ENCODE results near the gene RFX2. TPM values are rescaled to one million over a fixed set of nuclear protein-coding genes. Genes with fewer than 3 reads are reported as not detected.
"Not testable (repeated sequence)": the region's sequence is repeated elsewhere in the genome, so short reads cannot be mapped to it uniquely, and the experiment has no call there.

RFX2 gene
- polyA plus RNA-seq, 2 donors = 5.3 to 8.8 TPM

GRCh38 chr19:6034512-6034911, 75.8 kb downstream of the RFX2 start:
- Histone ChIP-seq H3K4me1 (ENCODE audit: control insufficient read depth in 2 of 2, insufficient read depth in 2 of 2, low read length in 1 of 2) (no peaks in the 10 kb centered on the region), H3K36me3 (ENCODE audit: control insufficient read depth in 2 of 2, insufficient read depth in 2 of 2, low read length in 1 of 2) (no peaks in the 10 kb centered on the region), H3K9me3 (ENCODE audit: control insufficient read depth in 2 of 2, insufficient read depth in 1 of 2, low read depth in 1 of 2, low read length in 1 of 2) (no peaks in the 10 kb centered on the region), H3K27me3 (ENCODE audit: control insufficient read depth in 1 of 2, insufficient read depth in 2 of 2, low read length in 2 of 2) (no peaks in the 10 kb centered on the region), H3K27ac (ENCODE audit: low read depth in 2 of 2, low read length in 1 of 2) (no peak overlapping the region), H3K4me3 (ENCODE audit: low read depth in 1 of 2, low read length in 2 of 2) (no peak overlapping the region)
- WGBS, 2 donors = 96 to 97% methylated on average over 4 of the region's 4 CpGs

GRCh38 chr19:6033744-6034264, 76.5 kb downstream of the RFX2 start:
- H3K4me1 ChIP-seq (ENCODE audit: control insufficient read depth in 2 of 2, insufficient read depth in 2 of 2, low read length in 1 of 2) = no peaks in the 10 kb centered on the region
- H3K9me3 ChIP-seq (ENCODE audit: control insufficient read depth in 2 of 2, insufficient read depth in 1 of 2, low read depth in 1 of 2, low read length in 1 of 2) = no peaks in the 10 kb centered on the region
- 91 to 98% methylated on average over 4 of the region's 4 CpGs for WGBS, 2 donors
- H3K36me3 ChIP-seq (ENCODE audit: control insufficient read depth in 2 of 2, insufficient read depth in 2 of 2, low read length in 1 of 2) = no peaks in the 10 kb centered on the region
- H3K27ac ChIP-seq (ENCODE audit: low read depth in 2 of 2, low read length in 1 of 2) = no peak overlapping the region
- no peak overlapping the region for H3K4me3 ChIP-seq (ENCODE audit: low read depth in 1 of 2, low read length in 2 of 2)
- no peaks in the 10 kb centered on the region for H3K27me3 ChIP-seq (ENCODE audit: control insufficient read depth in 1 of 2, insufficient read depth in 2 of 2, low read length in 2 of 2)

- no peak overlapping the region for H3K27ac ChIP-seq (ENCODE audit: low read depth in 2 of 2, low read length in 1 of 2)
Observed at GRCh38 chr19:6032827-6033226, 77.5 kb downstream of the RFX2 start.

DNA sequence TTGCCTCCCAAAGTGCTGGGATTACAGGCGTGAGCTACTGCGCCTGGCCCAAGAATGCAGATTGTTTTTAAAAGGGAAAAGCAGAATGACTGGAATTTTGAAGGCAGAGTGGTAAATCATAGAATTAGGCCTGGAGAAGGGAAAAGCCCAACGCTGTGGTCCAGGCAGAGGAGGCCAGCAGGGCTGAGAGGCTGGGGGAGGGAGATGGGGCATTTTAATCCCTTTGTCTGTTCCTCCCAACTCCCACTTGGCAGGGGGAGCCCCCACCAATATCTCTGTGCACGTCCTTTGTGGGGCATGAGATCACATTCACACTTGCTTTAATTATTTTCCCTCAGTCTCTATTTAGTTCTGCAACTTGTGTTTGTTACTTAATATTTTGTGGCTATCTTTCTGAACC, 77.9 kb downstream of the RFX2 start:
- Histone ChIP-seq H3K27ac (ENCODE audit: low read depth in 2 of 2, low read length in 1 of 2) (no peak overlapping the region), H3K4me3 (ENCODE audit: low read depth in 1 of 2, low read length in 2 of 2) (no peak overlapping the region), H3K9me3 (ENCODE audit: control insufficient read depth in 2 of 2, insufficient read depth in 1 of 2, low read depth in 1 of 2, low read length in 1 of 2) (no peaks in the 10 kb centered on the region), H3K4me1 (ENCODE audit: control insufficient read depth in 2 of 2, insufficient read depth in 2 of 2, low read length in 1 of 2) (no peaks in the 10 kb centered on the region), H3K27me3 (ENCODE audit: control insufficient read depth in 1 of 2, insufficient read depth in 2 of 2, low read length in 2 of 2) (no peaks in the 10 kb centered on the region), H3K36me3 (ENCODE audit: control insufficient read depth in 2 of 2, insufficient read depth in 2 of 2, low read length in 1 of 2) (peaks cover 0 to under 1% of the 10 kb centered on the region in 2 donors)
- 85 to 86% methylated on average over 4 of the region's 4 CpGs for WGBS, 2 donors

More at GRCh38 chr19:6032827-6033226, 77.5 kb downstream of the RFX2 start:
- no peaks in the 10 kb centered on the region for H3K27me3 ChIP-seq (ENCODE audit: control insufficient read depth in 1 of 2, insufficient read depth in 2 of 2, low read length in 2 of 2)
- H3K36me3 ChIP-seq (ENCODE audit: control insufficient read depth in 2 of 2, insufficient read depth in 2 of 2, low read length in 1 of 2) = no peaks in the 10 kb centered on the region
- no peaks in the 10 kb centered on the region for H3K4me1 ChIP-seq (ENCODE audit: control insufficient read depth in 2 of 2, insufficient read depth in 2 of 2, low read length in 1 of 2)
- H3K9me3 ChIP-seq (ENCODE audit: control insufficient read depth in 2 of 2, insufficient read depth in 1 of 2, low read depth in 1 of 2, low read length in 1 of 2) = no peaks in the 10 kb centered on the region
- WGBS, 2 donors = 93 to 95% methylated on average over 9 of the region's 9 CpGs
- no peak overlapping the region for H3K4me3 ChIP-seq (ENCODE audit: low read depth in 1 of 2, low read length in 2 of 2)

DNA sequence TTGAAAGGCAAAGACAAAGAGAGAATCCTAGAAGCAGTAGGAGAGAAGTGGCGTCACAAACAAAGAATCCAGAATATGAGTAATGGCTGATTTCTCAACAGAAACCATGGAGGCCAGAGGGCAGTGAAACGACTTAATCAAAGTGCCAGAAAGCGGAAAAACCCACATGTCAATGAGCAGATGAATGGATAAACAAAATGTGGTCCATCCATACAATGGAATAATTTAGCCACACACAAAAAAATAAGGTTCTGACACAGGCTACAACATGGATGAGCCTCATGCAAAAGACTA, 80.1 kb downstream of the RFX2 start:
- Histone ChIP-seq H3K36me3 (ENCODE audit: control insufficient read depth in 2 of 2, insufficient read depth in 2 of 2, low read length in 1 of 2) (peaks cover 0 to 11% of the 10 kb centered on the region in 2 donors), H3K9me3 (ENCODE audit: control insufficient read depth in 2 of 2, insufficient read depth in 1 of 2, low read depth in 1 of 2, low read length in 1 of 2) (no peaks in the 10 kb centered on the region), H3K4me1 (ENCODE audit: control insufficient read depth in 2 of 2, insufficient read depth in 2 of 2, low read length in 1 of 2) (no peaks in the 10 kb centered on the region), H3K27me3 (ENCODE audit: control insufficient read depth in 1 of 2, insufficient read depth in 2 of 2, low read length in 2 of 2) (no peaks in the 10 kb centered on the region), H3K4me3 (ENCODE audit: low read depth in 1 of 2, low read length in 2 of 2) (no peak overlapping the region), H3K27ac (ENCODE audit: low read depth in 2 of 2, low read length in 1 of 2) (no peak overlapping the region)
- WGBS, 2 donors = 69 to 79% methylated on average over 3 of the region's 3 CpGs

DNA sequence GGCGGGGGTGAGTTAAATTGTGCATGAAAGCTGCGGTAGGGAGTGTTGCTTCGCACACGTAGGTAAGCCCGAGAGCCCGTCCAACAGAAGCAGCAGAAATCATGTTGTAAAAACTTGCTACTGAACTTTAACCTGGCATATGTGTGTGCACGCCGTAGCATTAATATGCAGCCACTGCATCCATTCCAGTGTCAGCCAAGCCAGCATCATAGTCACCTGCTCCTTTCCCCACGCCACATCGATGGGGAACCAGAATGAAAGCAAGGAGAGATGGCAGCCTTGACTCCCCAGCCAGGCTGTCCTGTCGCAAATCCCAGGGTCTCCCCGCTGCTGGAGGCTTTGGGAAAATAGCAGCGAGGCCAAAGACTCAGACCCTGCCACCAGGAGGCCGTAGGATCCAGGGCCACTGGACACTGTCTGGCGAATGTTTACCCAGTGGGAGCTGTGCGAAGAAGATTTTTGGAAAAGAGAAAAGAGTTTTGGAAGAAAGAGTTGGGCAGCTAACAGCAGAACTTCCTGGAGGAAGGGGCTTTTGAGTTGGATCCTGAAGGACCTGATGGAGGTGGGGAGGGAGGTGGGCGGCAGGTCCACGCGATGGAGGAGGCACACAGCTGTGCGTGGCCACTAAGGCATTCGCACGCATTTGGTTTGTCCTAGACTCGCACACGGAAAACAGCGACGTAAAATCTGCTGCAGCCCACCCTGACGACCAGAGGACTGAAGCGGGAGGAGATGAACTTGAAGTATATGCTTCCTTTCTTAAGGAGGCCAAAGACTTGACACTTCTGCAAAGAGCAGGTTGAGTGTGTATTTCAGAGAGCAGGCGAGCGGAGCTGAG, 83.7 kb downstream of the RFX2 start:
- Histone ChIP-seq H3K27ac (ENCODE audit: low read depth in 2 of 2, low read length in 1 of 2) (no peak overlapping the region), H3K9me3 (ENCODE audit: control insufficient read depth in 2 of 2, insufficient read depth in 1 of 2, low read depth in 1 of 2, low read length in 1 of 2) (no peaks in the 10 kb centered on the region), H3K4me1 (ENCODE audit: control insufficient read depth in 2 of 2, insufficient read depth in 2 of 2, low read length in 1 of 2) (no peaks in the 10 kb centered on the region), H3K36me3 (ENCODE audit: control insufficient read depth in 2 of 2, insufficient read depth in 2 of 2, low read length in 1 of 2) (peaks cover 0 to 17% of the 10 kb centered on the region in 2 donors), H3K27me3 (ENCODE audit: control insufficient read depth in 1 of 2, insufficient read depth in 2 of 2, low read length in 2 of 2) (no peaks in the 10 kb centered on the region), H3K4me3 (ENCODE audit: low read depth in 1 of 2, low read length in 2 of 2) (no peak overlapping the region)
- 91 to 95% methylated on average over 30 of the region's 30 CpGs for WGBS, 2 donors

GRCh38 chr19:6024756-6025155, 85.5 kb downstream of the RFX2 start:
- not testable (repeated sequence) for H3K9me3 ChIP-seq (ENCODE audit: control insufficient read depth in 2 of 2, insufficient read depth in 1 of 2, low read depth in 1 of 2, low read length in 1 of 2); H3K27ac ChIP-seq (ENCODE audit: low read depth in 2 of 2, low read length in 1 of 2); H3K4me3 ChIP-seq (ENCODE audit: low read depth in 1 of 2, low read length in 2 of 2); H3K27me3 ChIP-seq (ENCODE audit: control insufficient read depth in 1 of 2, insufficient read depth in 2 of 2, low read length in 2 of 2); H3K4me1 ChIP-seq (ENCODE audit: control insufficient read depth in 2 of 2, insufficient read depth in 2 of 2, low read length in 1 of 2)
- 96 to 97% methylated on average over 22 to 26 of the region's 27 CpGs for whole genome bisulfite sequencing, 2 donors
- H3K36me3 ChIP-seq (ENCODE audit: control insufficient read depth in 2 of 2, insufficient read depth in 2 of 2, low read length in 1 of 2) = peaks cover 0 to 17% of the 10 kb centered on the region in 2 donors

DNA sequence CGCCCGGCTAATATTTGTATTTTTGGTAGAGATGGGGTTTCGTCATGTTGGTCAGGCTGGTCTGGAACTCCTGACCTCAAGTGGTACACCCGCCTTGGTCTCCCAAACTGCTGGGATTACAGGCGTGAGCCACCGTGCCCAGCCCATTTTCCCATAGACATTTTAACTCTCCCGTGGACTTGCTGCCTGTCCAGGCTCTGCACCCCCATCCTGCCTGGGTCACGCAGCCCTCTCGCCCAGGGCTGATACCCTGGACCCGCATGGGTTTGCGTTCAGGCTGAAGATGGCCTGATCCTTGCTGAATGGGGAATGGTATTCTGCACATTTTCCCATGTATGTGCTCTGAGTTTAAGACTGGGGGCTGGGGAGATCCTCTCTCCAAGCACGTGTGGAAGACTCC, 86.4 kb downstream of the RFX2 start:
- H3K4me3 ChIP-seq (ENCODE audit: low read depth in 1 of 2, low read length in 2 of 2) = no peak overlapping the region
- no peaks in the 10 kb centered on the region for H3K27me3 ChIP-seq (ENCODE audit: control insufficient read depth in 1 of 2, insufficient read depth in 2 of 2, low read length in 2 of 2)
- H3K36me3 ChIP-seq (ENCODE audit: control insufficient read depth in 2 of 2, insufficient read depth in 2 of 2, low read length in 1 of 2) = peaks cover 0 to 17% of the 10 kb centered on the region in 2 donors
- no peaks in the 10 kb centered on the region for H3K9me3 ChIP-seq (ENCODE audit: control insufficient read depth in 2 of 2, insufficient read depth in 1 of 2, low read depth in 1 of 2, low read length in 1 of 2)
- 88 to 91% methylated on average over 12 of the region's 12 CpGs for WGBS, 2 donors
- H3K4me1 ChIP-seq (ENCODE audit: control insufficient read depth in 2 of 2, insufficient read depth in 2 of 2, low read length in 1 of 2) = no peaks in the 10 kb centered on the region
- H3K27ac ChIP-seq (ENCODE audit: low read depth in 2 of 2, low read length in 1 of 2) = no peak overlapping the region

DNA sequence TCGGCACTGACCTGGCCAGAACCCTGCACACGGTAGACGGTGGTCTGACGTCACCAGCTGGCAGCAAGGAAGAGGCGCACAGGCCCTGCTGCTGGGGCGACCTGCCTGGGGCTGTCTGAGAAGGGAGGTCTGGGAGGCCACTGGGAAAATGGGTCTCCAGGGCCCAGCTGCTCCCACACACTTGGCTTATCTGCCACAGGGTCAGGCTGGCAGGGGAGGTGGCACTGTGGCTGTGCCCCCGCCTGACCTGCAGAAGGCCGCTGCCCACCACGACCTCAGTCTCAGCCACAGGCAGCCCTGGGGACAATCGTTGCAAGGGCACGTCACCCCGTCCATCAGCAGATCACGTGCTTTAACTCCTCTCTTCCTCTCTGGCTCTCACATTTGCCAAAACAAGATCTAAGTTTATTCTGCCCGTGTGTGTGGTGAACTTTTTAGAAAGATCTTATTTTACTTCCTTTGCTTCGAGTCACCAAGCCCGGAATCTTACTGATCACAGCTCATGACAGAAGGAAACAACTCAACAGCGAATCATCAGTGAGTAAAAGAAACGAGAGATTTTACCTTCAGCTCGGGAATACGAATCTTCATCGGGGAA, 87.1 kb downstream of the RFX2 start:
- H3K27me3 ChIP-seq (ENCODE audit: control insufficient read depth in 1 of 2, insufficient read depth in 2 of 2, low read length in 2 of 2) = no peaks in the 10 kb centered on the region
- 70 to 76% methylated on average over 21 of the region's 21 CpGs for WGBS, 2 donors
- H3K27ac ChIP-seq (ENCODE audit: low read depth in 2 of 2, low read length in 1 of 2) = peak overlapping the region; percentile 0 to 2
- no peak overlapping the region for H3K4me3 ChIP-seq (ENCODE audit: low read depth in 1 of 2, low read length in 2 of 2)
- H3K4me1 ChIP-seq (ENCODE audit: control insufficient read depth in 2 of 2, insufficient read depth in 2 of 2, low read length in 1 of 2) = no peaks in the 10 kb centered on the region
- H3K36me3 ChIP-seq (ENCODE audit: control insufficient read depth in 2 of 2, insufficient read depth in 2 of 2, low read length in 1 of 2) = peaks cover 0 to 17% of the 10 kb centered on the region in 2 donors
- H3K9me3 ChIP-seq (ENCODE audit: control insufficient read depth in 2 of 2, insufficient read depth in 1 of 2, low read depth in 1 of 2, low read length in 1 of 2) = no peaks in the 10 kb centered on the region
